ENCODE measurements around the gene CD14.

DNA sequence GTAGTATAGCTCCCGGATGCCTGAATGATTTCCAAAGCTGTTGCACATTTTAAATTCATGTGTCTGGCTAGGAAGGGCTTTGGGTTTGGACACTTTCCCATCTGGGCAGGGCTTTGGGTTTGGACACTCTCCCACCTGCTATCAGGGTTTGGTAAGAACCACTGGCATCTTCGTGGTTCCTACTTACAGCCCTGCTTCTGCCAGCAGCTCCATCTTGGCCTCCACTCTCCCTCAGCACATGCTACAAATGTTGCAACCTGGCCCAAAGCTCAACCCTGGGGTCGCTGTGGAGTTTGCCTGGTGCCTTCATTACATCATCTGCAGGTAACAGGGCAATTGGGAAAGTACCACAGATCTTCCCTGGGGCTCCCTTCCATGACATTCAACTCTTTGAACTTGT lies 9.7 kb upstream of the CD14 start:
- TF ChIP-seq, protein P1, sequence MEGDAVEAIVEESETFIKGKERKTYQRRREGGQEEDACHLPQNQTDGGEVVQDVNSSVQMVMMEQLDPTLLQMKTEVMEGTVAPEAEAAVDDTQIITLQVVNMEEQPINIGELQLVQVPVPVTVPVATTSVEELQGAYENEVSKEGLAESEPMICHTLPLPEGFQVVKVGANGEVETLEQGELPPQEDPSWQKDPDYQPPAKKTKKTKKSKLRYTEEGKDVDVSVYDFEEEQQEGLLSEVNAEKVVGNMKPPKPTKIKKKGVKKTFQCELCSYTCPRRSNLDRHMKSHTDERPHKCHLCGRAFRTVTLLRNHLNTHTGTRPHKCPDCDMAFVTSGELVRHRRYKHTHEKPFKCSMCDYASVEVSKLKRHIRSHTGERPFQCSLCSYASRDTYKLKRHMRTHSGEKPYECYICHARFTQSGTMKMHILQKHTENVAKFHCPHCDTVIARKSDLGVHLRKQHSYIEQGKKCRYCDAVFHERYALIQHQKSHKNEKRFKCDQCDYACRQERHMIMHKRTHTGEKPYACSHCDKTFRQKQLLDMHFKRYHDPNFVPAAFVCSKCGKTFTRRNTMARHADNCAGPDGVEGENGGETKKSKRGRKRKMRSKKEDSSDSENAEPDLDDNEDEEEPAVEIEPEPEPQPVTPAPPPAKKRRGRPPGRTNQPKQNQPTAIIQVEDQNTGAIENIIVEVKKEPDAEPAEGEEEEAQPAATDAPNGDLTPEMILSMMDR (conservative IDR thresholded peaks at IDR 0.05 in 1 of 2, IDR thresholded peaks at IDR 0.05 in 1 of 2; ENCODE audit: extremely low read depth in 1 of 2, insufficient read depth in 1 of 2, low read depth in 1 of 2, low read length in 2 of 2) = no peak
- TF ChIP-seq EZH2 (IDR thresholded peaks at IDR 0.05; ENCODE audit: borderline replicate concordance, low read length) = no peak

Data from mammary epithelial cell (primary cell).